Small intestine (tissue), 7 donors: ENCODE results near the gene NETO2. TPM values are rescaled to one million over a fixed set of nuclear protein-coding genes. Genes with fewer than 3 reads are reported as not detected.

ENCODE experiments used
- DNase-seq, 2 donors: peaks; one replicate each; pipeline versions ENCODE4 v3.0.0 to v3.0.0-alpha.2; 2013
- FAIRE-seq: peaks from 2 replicates; lab custom pipeline; 2012; peaks lifted over from hg19 to GRCh38; lab: Jason Lieb, UNC
- H3K27ac ChIP-seq, 3 donors: one replicate each; pipeline ENCODE4 v1.5.1; 2013; ENCODE audit warnings: low read length in 2 of 3, mild to moderate bottlenecking in 2 of 3, control low read depth in 1 of 3, inconsistent platforms in 1 of 3, low read depth in 1 of 3, moderate library complexity in 1 of 3
- H3K27me3 ChIP-seq, 3 donors: one replicate each; pipeline ENCODE4 v1.6.1; 2013; ENCODE audit warnings: low read length in 3 of 3, inconsistent platforms in 1 of 3; ENCODE audit not compliant: control insufficient read depth in 3 of 3, insufficient read depth in 3 of 3
- H3K36me3 ChIP-seq, 3 donors: one replicate each; pipeline ENCODE4 v1.6.1; 2013; ENCODE audit warnings: low read length in 3 of 3, inconsistent platforms in 1 of 3, low read depth in 1 of 3, mild to moderate bottlenecking in 1 of 3, moderate library complexity in 1 of 3; ENCODE audit not compliant: control insufficient read depth in 3 of 3, insufficient read depth in 2 of 3
- H3K4me1 ChIP-seq, 3 donors: one replicate each; pipeline ENCODE4 v1.6.1; 2013; ENCODE audit warnings: low read length in 2 of 3, inconsistent platforms in 1 of 3, low read depth in 1 of 3, mild to moderate bottlenecking in 1 of 3, moderate library complexity in 1 of 3; ENCODE audit not compliant: control insufficient read depth in 3 of 3, insufficient read depth in 2 of 3
- H3K4me3 ChIP-seq, 3 donors: one replicate each; pipeline ENCODE4 v1.5.1; 2013; ENCODE audit warnings: low read length in 3 of 3, control low read depth in 1 of 3, inconsistent platforms in 1 of 3, low read depth in 1 of 3, mild to moderate bottlenecking in 1 of 3, moderate library complexity in 1 of 3
- H3K9me3 ChIP-seq, 2 donors: one replicate each; pipeline ENCODE4 v1.6.1; 2013; ENCODE audit warnings: low read depth in 1 of 2, low read length in 1 of 2; ENCODE audit not compliant: control insufficient read depth in 2 of 2, insufficient read depth in 1 of 2
- WGBS, 3 donors: extraction: QIAGEN DNeasy Blood & Tissue Kit; methylation state at CpG; one replicate each; pipeline ENCODE4 v1.1.7; 2013; 5-methylcytosine and 5-hydroxymethylcytosine counted together
- polyA plus RNA-seq, 4 donors: library from polyadenylated mRNA; stranded (reverse) in 3 of 4; unstranded in 1 of 4; fragments of 200-250 nt in 3 of 4; fragments of 120-200 nt in 1 of 4; gene quantifications; one replicate each; pipeline versions ENCODE4 v1.2.1 to v1.2.3, GENCODE V29; 2013
- donor health status: healthy with polysubstance abuse.
- donor health status: control.
- donor health status: control.
- donor health status: Bipolar disorder and iron deficiency.
- donor health status: healthy.

Gene NETO2
- polyA plus RNA-seq, 4 donors = 0.45 to 2.8 (median 1.5) TPM

GRCh38 chr16:47037746-47038458 is 105.8 kb downstream of the NETO2 start:
- DNase-seq (peak; percentile 74 to 91), FAIRE-seq (no peak)
- Histone ChIP-seq H3K4me1 (no peaks in the 10 kb centered on the region), H3K27me3 (peaks cover 0 to 11% (median 0%) of the 10 kb centered on the region in 3 donors), H3K9me3 (no peaks in the 10 kb centered on the region), H3K27ac (no peak overlapping the region), H3K4me3 (peak overlapping the region; percentile 23 to 45 (median 36)), H3K36me3 (no peaks in the 10 kb centered on the region)
- WGBS, 3 donors = 3 to 6% (median 4%) methylated on average over 42 to 67 of the region's 67 CpGs

- Histone ChIP-seq H3K27ac (no peak overlapping the region), H3K4me1 (no peaks in the 10 kb centered on the region), H3K27me3 (peaks cover 0 to 11% (median 0%) of the 10 kb centered on the region in 3 donors), H3K4me3 (peak overlapping the region; percentile 18 to 36 (median 24)), H3K36me3 (no peaks in the 10 kb centered on the region), H3K9me3 (no peaks in the 10 kb centered on the region)
- WGBS, 3 donors = 1 to 2% (median 2%) methylated on average over 18 to 24 of the region's 24 CpGs
- DNase-seq (no peak), FAIRE-seq (no peak)
These were observed 106.4 kb downstream of the NETO2 start for GRCh38 chr16:47037396-47037745.

- Histone ChIP-seq H3K27me3 (peaks cover 0 to 11% (median 0%) of the 10 kb centered on the region in 3 donors), H3K27ac (no peak overlapping the region), H3K36me3 (no peaks in the 10 kb centered on the region), H3K4me1 (no peaks in the 10 kb centered on the region), H3K4me3 (no peak overlapping the region), H3K9me3 (no peaks in the 10 kb centered on the region)
- no peak for FAIRE-seq
- DNase-seq = no peak
- 76 to 81% (median 80%) methylated on average over 5 of the region's 5 CpGs for WGBS, 3 donors
These were observed 107.5 kb downstream of the NETO2 start for GRCh38 chr16:47036201-47036600.

GRCh38 chr16:47035436-47035835 is 108.3 kb downstream of the NETO2 start:
- DNase-seq = no peak
- Histone ChIP-seq H3K27me3 (peaks cover 0 to 11% (median 0%) of the 10 kb centered on the region in 3 donors), H3K4me3 (no peak overlapping the region), H3K27ac (no peak overlapping the region), H3K36me3 (no peaks in the 10 kb centered on the region), H3K4me1 (no peaks in the 10 kb centered on the region), H3K9me3 (no peaks in the 10 kb centered on the region)
- no peak for FAIRE-seq
- 75 to 85% (median 80%) methylated on average over 8 of the region's 8 CpGs for WGBS, 3 donors

GRCh38 chr16:47034455-47034854 is 109.3 kb downstream of the NETO2 start:
- FAIRE-seq (no peak), DNase-seq (no peak)

GRCh38 chr16:47033176-47033575 is 110.6 kb downstream of the NETO2 start:
- Histone ChIP-seq H3K27ac (no peak overlapping the region), H3K27me3 (peaks cover 0 to 11% (median 0%) of the 10 kb centered on the region in 3 donors), H3K9me3 (no peaks in the 10 kb centered on the region), H3K4me1 (no peaks in the 10 kb centered on the region), H3K36me3 (no peaks in the 10 kb centered on the region), H3K4me3 (no peak overlapping the region)
- FAIRE-seq (no peak), DNase-seq (no peak)
- 87 to 94% (median 90%) methylated on average over 3 of the region's 3 CpGs for WGBS, 3 donors

More at GRCh38 chr16:47034455-47034854, 109.3 kb downstream of the NETO2 start:
- Histone ChIP-seq H3K27me3 (peaks cover 0 to 11% (median 0%) of the 10 kb centered on the region in 3 donors), H3K4me1 (no peaks in the 10 kb centered on the region), H3K9me3 (no peaks in the 10 kb centered on the region), H3K36me3 (no peaks in the 10 kb centered on the region), H3K4me3 (no peak overlapping the region), H3K27ac (no peak overlapping the region)
- 84 to 93% (median 84%) methylated on average over 2 of the region's 2 CpGs for WGBS, 3 donors

- H3K27me3 ChIP-seq = no peaks in the 10 kb centered on the region
- no peak overlapping the region for H3K4me3 ChIP-seq
- no peak for DNase-seq
- no peak for FAIRE-seq
- H3K4me1 ChIP-seq = no peaks in the 10 kb centered on the region
- no peaks in the 10 kb centered on the region for H3K9me3 ChIP-seq
- no peak overlapping the region for H3K27ac ChIP-seq
- no peaks in the 10 kb centered on the region for H3K36me3 ChIP-seq
- WGBS, 3 donors = 92 to 98% (median 95%) methylated on average over 3 of the region's 3 CpGs
These were observed 114.0 kb downstream of the NETO2 start for GRCh38 chr16:47029724-47030123.

- FAIRE-seq (no peak), DNase-seq (no peak)
- no peak overlapping the region for H3K4me3 ChIP-seq
- H3K36me3 ChIP-seq = no peaks in the 10 kb centered on the region
- H3K9me3 ChIP-seq = no peaks in the 10 kb centered on the region
- no peaks in the 10 kb centered on the region for H3K4me1 ChIP-seq
- 75 to 80% (median 75%) methylated on average over 6 of the region's 6 CpGs for WGBS, 3 donors
- H3K27ac ChIP-seq = no peak overlapping the region
- H3K27me3 ChIP-seq = no peaks in the 10 kb centered on the region
These were observed 114.9 kb downstream of the NETO2 start for GRCh38 chr16:47028767-47029377.
